ENCODE measurements around the gene AP2M1. TPM values are rescaled to one million over a fixed set of nuclear protein-coding genes. Genes with fewer than 3 reads are reported as not detected.

Gene AP2M1
- total RNA-seq, 1 experiment from 2014 or later = 353 TPM

GRCh38 chr3:184144505-184144904 lies 30.1 kb upstream of the AP2M1 start:
- Histone ChIP-seq H3K4me3 (replicated peaks in 1 of 2; ENCODE audit: low read depth in 1 of 2, low read length in 2 of 2) (no peak overlapping the region), H3K4me2 (ENCODE audit: low read length) (no peak overlapping the region), H3K9me2 (ENCODE audit: insufficient read depth) (no peaks in the 10 kb centered on the region), H2AFZ (ENCODE audit: low read depth, low read length, poor library complexity, severe bottlenecking) (no peak overlapping the region), H3K4me1 (ENCODE audit: control insufficient read depth in 1 of 2, insufficient read depth in 2 of 2, low read length in 2 of 2) (peaks cover 0 to 13% of the 10 kb centered on the region in 2 experiments; a peak in 1 of 4 replicates), H3K36me3 (ENCODE audit: control insufficient read depth in 1 of 2, insufficient read depth in 2 of 2, low read length in 2 of 2) (peaks cover 38 to 47% of the 10 kb centered on the region in 2 experiments), H3K27me3 (ENCODE audit: insufficient read depth, low read length) (no peaks in the 10 kb centered on the region), H3K27ac (ENCODE audit: low read depth, low read length) (peak overlapping the region; percentile 11; the same call in 1 of the 2 replicates), H3K9me3 (ENCODE audit: control insufficient read depth in 1 of 2, insufficient read depth in 1 of 2, low read depth in 1 of 2, low read length in 2 of 2) (no peaks in the 10 kb centered on the region), H3K9ac (ENCODE audit: low read length) (no peak overlapping the region), H3K79me2 (ENCODE audit: insufficient read depth, low read length) (peaks cover 12% of the 10 kb centered on the region), H4K20me1 (ENCODE audit: insufficient read depth) (no peaks in the 10 kb centered on the region)
- no peak for ATAC-seq
- no peak for TF ChIP-seq ZFX (IDR thresholded peaks at IDR 0.05)
- TF ChIP-seq RAD21 (IDR thresholded peaks at IDR 0.05; ENCODE audit: low read depth) = no peak
- TF ChIP-seq MAX (IDR thresholded peaks at IDR 0.05) = no peak
- no peak for TF ChIP-seq TCF7L2 (IDR thresholded peaks at IDR 0.05; ENCODE audit: borderline replicate concordance, extremely low read depth, insufficient read depth, insufficient read length)
- no peak for TF ChIP-seq FOSL1 (IDR thresholded peaks at IDR 0.05; ENCODE audit: low read depth)
- no peak for TF ChIP-seq POLR2AphosphoS5 (IDR thresholded peaks at IDR 0.05; ENCODE audit: low read depth, low read length)
- no TSS peak for BruUV-seq (replicated peaks)
- intact Hi-C loops (cut with micrococcal nuclease) = loop anchor here (2.0 kb wide), 1 partner anchor 104 kb away; the partner anchor contains the start of genes ALG3 and EEF1AKMT4
- ChIA-PET RAD21 (ENCODE audit: low non-redundant PET in 1 of 2, low total read pairs in 2 of 2, uncharacterized antibody in 2 of 2, unreplicated experiment in 2 of 2) (interaction anchor here (0.7 to 1.4 kb wide), 2 partner anchors 117 to 140 kb away, joined by 3 to 4 read pairs; partner anchors contain the start of gene CAMK2N2 (in 1 of the 2)), CTCF (interaction anchor here (1.2 to 2.1 kb wide), 8 partner anchors 10 to 249 kb away, joined by 3 to 9 read pairs (median 4); partner anchors contain the start of genes EEF1AKMT4 and EIF2B5), POLR2A (interaction anchor here (2.3 kb wide), 1 partner anchor 9 kb away, joined by 7 read pairs; the partner anchor contains the start of gene EIF2B5)
- DNase-seq (ENCODE audit: low read depth, low spot score) = no peak

GRCh38 chr3:184145111-184145524 lies 29.5 kb upstream of the AP2M1 start:
- no peak overlapping the region for H2AFZ ChIP-seq (ENCODE audit: low read depth, low read length, poor library complexity, severe bottlenecking)
- ChIA-PET RAD21 (ENCODE audit: low non-redundant PET in 1 of 2, low total read pairs in 2 of 2, uncharacterized antibody in 2 of 2, unreplicated experiment in 2 of 2) (interaction anchor here (0.7 to 1.4 kb wide), 6 partner anchors 96 to 250 kb away, joined by 3 to 4 read pairs (median 3); partner anchors contain the start of gene CAMK2N2 (in 1 of the 2)), CTCF (interaction anchor here (1.0 to 2.1 kb wide), 10 partner anchors 10 to 250 kb away, joined by 3 to 9 read pairs (median 4); partner anchors contain the start of genes EEF1AKMT4 and EIF2B5), POLR2A (interaction anchor here (1.3 to 2.3 kb wide), 2 partner anchors 10 to 41 kb away, joined by 3 to 7 read pairs; partner anchors contain the start of genes ABCF3 and EIF2B5)
- H3K79me2 ChIP-seq (ENCODE audit: insufficient read depth, low read length) = peaks cover 9% of the 10 kb centered on the region
- ATAC-seq (peak; percentile 92), DNase-seq (ENCODE audit: low read depth, low spot score) (no peak)
- no peaks in the 10 kb centered on the region for H4K20me1 ChIP-seq (ENCODE audit: insufficient read depth)
- H3K27me3 ChIP-seq (ENCODE audit: insufficient read depth, low read length) = no peaks in the 10 kb centered on the region
- no peak overlapping the region for H3K4me3 ChIP-seq (replicated peaks in 1 of 2; ENCODE audit: low read depth in 1 of 2, low read length in 2 of 2)
- no peak overlapping the region for H3K4me2 ChIP-seq (ENCODE audit: low read length)
- intact Hi-C loops (cut with micrococcal nuclease) = loop anchor here (1.0 to 2.0 kb wide), 2 partner anchors 104 to 144 kb away; partner anchors contain the start of genes ALG3 and EEF1AKMT4
- no TSS peak for BruUV-seq (replicated peaks)
- no peaks in the 10 kb centered on the region for H3K9me3 ChIP-seq (ENCODE audit: control insufficient read depth in 1 of 2, insufficient read depth in 1 of 2, low read depth in 1 of 2, low read length in 2 of 2)
- peak overlapping the region; percentile 11; the same call in 1 of the 2 replicates for H3K27ac ChIP-seq (ENCODE audit: low read depth, low read length)
- peaks cover 36 to 45% of the 10 kb centered on the region in 2 experiments for H3K36me3 ChIP-seq (ENCODE audit: control insufficient read depth in 1 of 2, insufficient read depth in 2 of 2, low read length in 2 of 2)
- TF ChIP-seq RAD21 (IDR thresholded peaks at IDR 0.05; ENCODE audit: low read depth) (peak; percentile 89), EZH2phosphoT487 (IDR thresholded peaks at IDR 0.05; ENCODE audit: borderline replicate concordance) (no peak), SRF (IDR thresholded peaks at IDR 0.05; ENCODE audit: low read depth) (no peak), EGR1 (IDR thresholded peaks at IDR 0.05; ENCODE audit: low read depth) (no peak), CTCF (IDR thresholded peaks at IDR 0.05 in 2 of 3, conservative IDR thresholded peaks at IDR 0.05 in 1 of 3; ENCODE audit: borderline replicate concordance in 1 of 3, insufficient read depth in 1 of 3, low read depth in 2 of 3, low read length in 2 of 3) (peak; percentile 70 to 78 (median 76)), FOSL1 (IDR thresholded peaks at IDR 0.05; ENCODE audit: low read depth) (no peak), CBX3 (IDR thresholded peaks at IDR 0.05; ENCODE audit: low read depth) (no peak)
- peaks cover 0 to 17% of the 10 kb centered on the region in 2 experiments; a peak in 1 of 4 replicates for H3K4me1 ChIP-seq (ENCODE audit: control insufficient read depth in 1 of 2, insufficient read depth in 2 of 2, low read length in 2 of 2)
- H3K9me2 ChIP-seq (ENCODE audit: insufficient read depth) = no peaks in the 10 kb centered on the region
- H3K9ac ChIP-seq (ENCODE audit: low read length) = no peak overlapping the region

Data from HCT116 (cell line).